ENCODE results near the gene REEP3. TPM values are rescaled to one million over a fixed set of nuclear protein-coding genes. Genes with fewer than 3 reads are reported as not detected.
"Not testable (repeated sequence)": the region's sequence is repeated elsewhere in the genome, so short reads cannot be mapped to it uniquely, and the experiment has no call there.

REEP3 gene
- total RNA-seq, 2 donors from 2014 or later = 20.8 to 22.1 TPM

GRCh38 chr10:63646491-63646890 is 125.3 kb downstream of the REEP3 start:
- DNase-seq (no peak), ATAC-seq (no peak)
- H3K36me3 ChIP-seq (replicated peaks in 1 of 2; ENCODE audit: insufficient read depth in 1 of 2, low read depth in 2 of 2) = no peaks in the 10 kb centered on the region
- no peak overlapping the region for H3K4me3 ChIP-seq
- H3K4me1 ChIP-seq = no peaks in the 10 kb centered on the region
- intact Hi-C loops (cut with DNase I) = loop anchor here (10.0 kb wide), 1 partner anchor 48 kb away; no protein-coding TSS in a partner anchor
- H3K27me3 ChIP-seq = no peaks in the 10 kb centered on the region
- H3K27ac ChIP-seq = no peak overlapping the region
- WGBS, 2 donors = 90 to 95% methylated on average over 2 of the region's 2 CpGs
- no peaks in the 10 kb centered on the region for H3K9me3 ChIP-seq
- TF ChIP-seq CTCF (IDR thresholded peaks at IDR 0.05) (no peak), POLR2A (IDR thresholded peaks at IDR 0.05) (no peak)

GRCh38 chr10:63651864-63652263 is 130.7 kb downstream of the REEP3 start:
- 62 to 69% methylated on average over 5 of the region's 5 CpGs for WGBS, 2 donors
- H3K9me3 ChIP-seq = no peaks in the 10 kb centered on the region
- DNase-seq (no peak), ATAC-seq (no peak)
- no peak for TF ChIP-seq CTCF (IDR thresholded peaks at IDR 0.05)
- no peak for TF ChIP-seq POLR2A (IDR thresholded peaks at IDR 0.05)
- H3K36me3 ChIP-seq (replicated peaks in 1 of 2; ENCODE audit: insufficient read depth in 1 of 2, low read depth in 2 of 2) = no peaks in the 10 kb centered on the region
- no peak overlapping the region for H3K27ac ChIP-seq
- intact Hi-C loops (cut with DNase I) = no loop called here
- H3K4me1 ChIP-seq = no peaks in the 10 kb centered on the region
- H3K27me3 ChIP-seq = no peaks in the 10 kb centered on the region
- H3K4me3 ChIP-seq = no peak overlapping the region

GRCh38 chr10:63653747-63654146 is 132.5 kb downstream of the REEP3 start:
- Histone ChIP-seq H3K4me1 (no peaks in the 10 kb centered on the region), H3K9me3 (no peaks in the 10 kb centered on the region), H3K36me3 (replicated peaks in 1 of 2; ENCODE audit: insufficient read depth in 1 of 2, low read depth in 2 of 2) (no peaks in the 10 kb centered on the region), H3K27ac (no peak overlapping the region), H3K27me3 (no peaks in the 10 kb centered on the region), H3K4me3 (no peak overlapping the region)
- 78 to 83% methylated on average over 1 of the region's 1 CpG for WGBS, 2 donors
- intact Hi-C loops (cut with DNase I) = no loop called here
- DNase-seq (no peak), ATAC-seq (no peak)
- TF ChIP-seq CTCF (IDR thresholded peaks at IDR 0.05) (no peak), POLR2A (IDR thresholded peaks at IDR 0.05) (no peak)

- no peaks in the 10 kb centered on the region for H3K4me1 ChIP-seq
- no peaks in the 10 kb centered on the region for H3K9me3 ChIP-seq
- intact Hi-C loops (cut with DNase I) = no loop called here
- no peaks in the 10 kb centered on the region for H3K27me3 ChIP-seq
- WGBS, 2 donors = 61 to 75% methylated on average over 3 to 4 of the region's 4 CpGs
- no peak for DNase-seq
- TF ChIP-seq POLR2A (IDR thresholded peaks at IDR 0.05) (no peak), CTCF (IDR thresholded peaks at IDR 0.05) (no peak)
- no peaks in the 10 kb centered on the region for H3K36me3 ChIP-seq (replicated peaks in 1 of 2; ENCODE audit: insufficient read depth in 1 of 2, low read depth in 2 of 2)
- ATAC-seq = no peak
- no peak overlapping the region for H3K27ac ChIP-seq
- no peak overlapping the region for H3K4me3 ChIP-seq
Observed at GRCh38 chr10:63657761-63658160, 136.6 kb downstream of the REEP3 start.

GRCh38 chr10:63660941-63661340 is 139.7 kb downstream of the REEP3 start:
- intact Hi-C loops (cut with DNase I); ATAC-seq; H3K27ac ChIP-seq; H3K36me3 ChIP-seq (replicated peaks in 1 of 2; ENCODE audit: insufficient read depth in 1 of 2, low read depth in 2 of 2); H3K9me3 ChIP-seq; H3K4me3 ChIP-seq; H3K4me1 ChIP-seq; DNase-seq; H3K27me3 ChIP-seq: not testable (repeated sequence)
- WGBS, 2 donors = 91 to 96% methylated on average over 8 of the region's 8 CpGs

Measured in body of pancreas (tissue), 4 donors.